ENCODE measurements around the gene GPM6B.

The GPM6B gene

GRCh38 chrX:13816176-13816575 lies 717 bp downstream of the GPM6B start:
- no peak for DNase-seq (ENCODE audit: low read depth in 1 of 2, low spot score in 1 of 2)
- no peak for TF ChIP-seq GABPA (IDR thresholded peaks at IDR 0.05; ENCODE audit: low read depth)
- TF ChIP-seq CTCF (IDR thresholded peaks at IDR 0.05; ENCODE audit: insufficient read depth, low read length) = no peak
- Histone ChIP-seq H3K4me3 (replicated peaks; ENCODE audit: insufficient read depth, low read length) (no peak overlapping the region), H3K27ac (replicated peaks) (no peak overlapping the region), H3K27me3 (ENCODE audit: insufficient read depth, poor library complexity, severe bottlenecking) (peaks cover 8% of the 10 kb centered on the region)

- H3K27me3 ChIP-seq (ENCODE audit: insufficient read depth, poor library complexity, severe bottlenecking) = peaks cover 8% of the 10 kb centered on the region
- H3K27ac ChIP-seq (replicated peaks) = no peak overlapping the region
- TF ChIP-seq CTCF (IDR thresholded peaks at IDR 0.05; ENCODE audit: insufficient read depth, low read length) = no peak
- no peak for TF ChIP-seq REST (IDR thresholded peaks at IDR 0.05; ENCODE audit: insufficient replicate concordance, low read depth)
- no peak for TF ChIP-seq SPI1 (IDR thresholded peaks at IDR 0.05; ENCODE audit: borderline replicate concordance, low read depth)
- no peak for TF ChIP-seq GABPA (IDR thresholded peaks at IDR 0.05; ENCODE audit: low read depth)
- no peak for TF ChIP-seq POLR2AphosphoS5 (IDR thresholded peaks at IDR 0.05; ENCODE audit: low read depth)
- H3K4me3 ChIP-seq (replicated peaks; ENCODE audit: insufficient read depth, low read length) = no peak overlapping the region
- DNase-seq (ENCODE audit: low read depth in 1 of 2, low spot score in 1 of 2) = no peak
Observed at GRCh38 chrX:13815664-13816063, 1.2 kb downstream of the GPM6B start.

GRCh38 chrX:13808865-13809264 lies 8.0 kb downstream of the GPM6B start:
- no peaks in the 10 kb centered on the region for H3K27me3 ChIP-seq (ENCODE audit: insufficient read depth, poor library complexity, severe bottlenecking)
- no peak for DNase-seq (ENCODE audit: low read depth in 1 of 2, low spot score in 1 of 2)
- no peak for TF ChIP-seq SPI1 (IDR thresholded peaks at IDR 0.05; ENCODE audit: borderline replicate concordance, low read depth)
- TF ChIP-seq GABPA (IDR thresholded peaks at IDR 0.05; ENCODE audit: low read depth) = no peak
- no peak overlapping the region for H3K4me3 ChIP-seq (replicated peaks; ENCODE audit: insufficient read depth, low read length)
- no peak overlapping the region for H3K27ac ChIP-seq (replicated peaks)

- DNase-seq (ENCODE audit: low read depth in 1 of 2, low spot score in 1 of 2) = no peak
- Histone ChIP-seq H3K4me3 (replicated peaks; ENCODE audit: insufficient read depth, low read length) (no peak overlapping the region), H3K27ac (replicated peaks) (no peak overlapping the region), H3K27me3 (ENCODE audit: insufficient read depth, poor library complexity, severe bottlenecking) (no peaks in the 10 kb centered on the region)
- TF ChIP-seq SPI1 (IDR thresholded peaks at IDR 0.05; ENCODE audit: borderline replicate concordance, low read depth) = no peak
- no peak for TF ChIP-seq GABPA (IDR thresholded peaks at IDR 0.05; ENCODE audit: low read depth)
- no peak for TF ChIP-seq REST (IDR thresholded peaks at IDR 0.05; ENCODE audit: insufficient replicate concordance, low read depth)
- no peak for TF ChIP-seq POLR2AphosphoS5 (IDR thresholded peaks at IDR 0.05; ENCODE audit: low read depth)
- no peak for TF ChIP-seq CTCF (IDR thresholded peaks at IDR 0.05; ENCODE audit: insufficient read depth, low read length)
Observed at GRCh38 chrX:13808293-13808692, 8.6 kb downstream of the GPM6B start.
